HepG2 (cell line): ENCODE data around the gene TPX2. TPM values are rescaled to one million over a fixed set of nuclear protein-coding genes. Genes with fewer than 3 reads are reported as not detected.

Source experiments
- CREB3 ChIP-seq: sonication (generic); formaldehyde crosslinking; IDR thresholded peaks from 2 replicates; pipeline ENCODE4 v1.5.0; 2020; ENCODE audit warnings: missing genetic modification reagents
- ETV6 ChIP-seq: sonication (generic); formaldehyde crosslinking; conservative IDR thresholded peaks from 2 replicates; pipeline ENCODE4 v1.4.0; 2020; ENCODE audit warnings: missing genetic modification reagents
- GTF2F1 ChIP-seq: fragments of 150-350 bp; IDR thresholded peaks from 2 replicates; pipeline ENCODE4 v1.6.1; 2014; ENCODE audit warnings: low read length
- HIVEP1 ChIP-seq: sonication (generic); formaldehyde crosslinking; IDR thresholded peaks from 2 replicates; pipeline ENCODE4 v1.4.0; 2020; ENCODE audit warnings: mild to moderate bottlenecking, missing genetic modification reagents
- HNF1A ChIP-seq, 2 experiments: sonication (generic) in 1 of 2; formaldehyde crosslinking in 1 of 2; IDR thresholded peaks; 2 replicates each; pipeline versions ENCODE4 v1.4.0 to v1.6.1; 2016 to 2020; ENCODE audit warnings: borderline replicate concordance in 1 of 2, low read depth in 1 of 2, mild to moderate bottlenecking in 1 of 2, missing genetic modification reagents in 1 of 2
- MATR3 ChIP-seq: sonication (generic); formaldehyde crosslinking; IDR thresholded peaks from 2 replicates; pipeline ENCODE4 v1.4.0; 2020; ENCODE audit warnings: missing genetic modification reagents
- MBD4 ChIP-seq: IDR thresholded peaks from 2 replicates; pipeline ENCODE4 v1.6.1; 2012; ENCODE audit warnings: low read length, inconsistent platforms, borderline replicate concordance
- MBNL3 ChIP-seq: fragments of 250-450 bp; sonication (Bioruptor Pico); conservative IDR thresholded peaks from 2 replicates; pipeline ENCODE4 v1.8.0; 2022; ENCODE audit warnings: mild to moderate bottlenecking, inconsistent platforms
- MXD4 ChIP-seq: IDR thresholded peaks from 2 replicates; pipeline ENCODE4 v1.6.1; 2016; ENCODE audit warnings: mild to moderate bottlenecking, missing biosample characterization, missing genetic modification reagents
- ONECUT2 ChIP-seq: sonication (generic); formaldehyde crosslinking; IDR thresholded peaks from 2 replicates; pipeline ENCODE4 v1.4.0; 2020; ENCODE audit warnings: missing genetic modification reagents
- POGZ ChIP-seq: sonication (generic); formaldehyde crosslinking; IDR thresholded peaks from 2 replicates; pipeline ENCODE4 v1.4.0; 2020; ENCODE audit warnings: mild to moderate bottlenecking, missing genetic modification reagents
- SATB2 ChIP-seq: sonication (generic); formaldehyde crosslinking; IDR thresholded peaks from 2 replicates; pipeline ENCODE4 v1.5.0; 2020; ENCODE audit warnings: missing genetic modification reagents
- SMC3 ChIP-seq: IDR thresholded peaks from 2 replicates; pipeline ENCODE4 v1.6.1; 2011; ENCODE audit warnings: low read length, improper control_type of control experiment
- SOX5 ChIP-seq: IDR thresholded peaks from 2 replicates; pipeline ENCODE4 v1.6.1; 2016; ENCODE audit warnings: borderline replicate concordance
- THAP11 ChIP-seq: IDR thresholded peaks from 2 replicates; pipeline ENCODE4 v1.6.1; 2016; ENCODE audit warnings: missing biosample characterization, missing genetic modification reagents
- ZNF18 ChIP-seq: sonication (generic); formaldehyde crosslinking; IDR thresholded peaks from 2 replicates; pipeline ENCODE4 v1.8.0; 2022; ENCODE audit warnings: mild to moderate bottlenecking, missing genetic modification reagents; ENCODE audit not compliant: insufficient replicate concordance
- ZNF251 ChIP-seq: sonication (generic); formaldehyde crosslinking; IDR thresholded peaks from 2 replicates; pipeline ENCODE4 v1.9.0; 2021; ENCODE audit warnings: mild to moderate bottlenecking, missing genetic modification reagents
- ZNF292 ChIP-seq: sonication (generic); formaldehyde crosslinking; IDR thresholded peaks from 2 replicates; pipeline ENCODE4 v1.8.1; 2022; ENCODE audit warnings: mild to moderate bottlenecking, low read depth, missing genetic modification reagents, borderline replicate concordance
- ZNF598 ChIP-seq: sonication (generic); formaldehyde crosslinking; IDR thresholded peaks from 2 replicates; pipeline ENCODE4 v1.5.1; 2020; ENCODE audit warnings: mild to moderate bottlenecking, missing genetic modification reagents, borderline replicate concordance
- ZNF619 ChIP-seq: sonication (generic); formaldehyde crosslinking; IDR thresholded peaks from 2 replicates; pipeline ENCODE4 v1.4.0; 2020; ENCODE audit warnings: mild to moderate bottlenecking, missing genetic modification reagents
- ZNF747 ChIP-seq: sonication (generic); formaldehyde crosslinking; IDR thresholded peaks from 2 replicates; pipeline ENCODE4 v1.8.1; 2023; ENCODE audit warnings: missing genetic modification reagents, mild to moderate bottlenecking, borderline replicate concordance
- ZNF784 ChIP-seq: sonication (generic); formaldehyde crosslinking; IDR thresholded peaks from 2 replicates; pipeline ENCODE4 v1.5.1; 2020; ENCODE audit warnings: missing genetic modification reagents, mild to moderate bottlenecking, borderline replicate concordance
- polyA plus RNA-seq, 8 experiments: library from polyadenylated mRNA; depleted of rRNA in 3 of 8; stranded (reverse) in 7 of 8; unstranded in 1 of 8; fragments of >200 nt; fragmentation: Illumina TruSeq in 4 of 8; extraction: Trizol in 4 of 8; gene quantifications; 2 replicates each; pipeline versions ENCODE4 v1.2.1 to v1.2.3, GENCODE V29; 2011 to 2016; ENCODE audit warnings: low read depth in 4 of 8, missing spikeins in 1 of 8, mixed read lengths in 1 of 8; ENCODE audit not compliant: insufficient read depth in 1 of 8
- total RNA-seq, 5 experiments: library from RNA; depleted of rRNA; stranded (reverse); fragments of >200 nt; fragmentation: Illumina TruSeq; extraction: Trizol; gene quantifications; 2 replicates each; pipeline ENCODE4 v1.2.3, GENCODE V29; 2016; ENCODE audit warnings: low read depth in 1 of 5

The TPX2 gene
- total and polyA plus RNA-seq, 2 of the 13 experiments (the other 11 are each of a cell fraction or from before 2014, with no cell fraction given) = 34.3 to 124 TPM

GRCh38 chr20:31695849-31696804 lies 43.0 kb upstream of the TPX2 start (continued):
- no peak for TF ChIP-seq ZNF747 (CRISPR knock-in tag)
- TF ChIP-seq MXD4 (CRISPR knock-in tag) = peak; percentile 92
- TF ChIP-seq CREB3 = no peak
- peak; percentile 62 for TF ChIP-seq SMC3
- no peak for TF ChIP-seq MATR3
- TF ChIP-seq POGZ (CRISPR knock-in tag) = peak; percentile 91
- peak; percentile 86 for TF ChIP-seq HNF1A (IDR thresholded peaks at IDR 0.05; ENCODE audit: low read depth)
- peak; percentile 97 for TF ChIP-seq HNF1A (CRISPR knock-in tag; IDR thresholded peaks at IDR 0.05; ENCODE audit: borderline replicate concordance)
- TF ChIP-seq MBNL3 (CRISPR knock-in tag) = no peak
- peak; percentile 92 for TF ChIP-seq HIVEP1 (CRISPR knock-in tag)
- TF ChIP-seq GTF2F1 = peak; percentile 72
- TF ChIP-seq ZNF292 (CRISPR knock-in tag) = peak; percentile 75; the same call in 1 of the 2 replicates
- TF ChIP-seq ETV6 (CRISPR knock-in tag) = peak; percentile 92; the same call in 1 of the 2 replicates
- peak; percentile 91 for TF ChIP-seq THAP11 (CRISPR knock-in tag)
- TF ChIP-seq SOX5 (CRISPR knock-in tag) = peak; percentile 99
- peak; percentile 62; the same call in 1 of the 2 replicates for TF ChIP-seq SATB2 (CRISPR knock-in tag)
- TF ChIP-seq ZNF251 (CRISPR knock-in tag) = no peak
- TF ChIP-seq ZNF619 = peak; percentile 54; the same call in 1 of the 2 replicates
- peak; percentile 85 for TF ChIP-seq ZNF18 (CRISPR knock-in tag)
- peak; percentile 87 for TF ChIP-seq ONECUT2 (CRISPR knock-in tag)
- peak; percentile 96; the same call in 1 of the 2 replicates for TF ChIP-seq MBD4
- peak; percentile 93; the same call in 1 of the 2 replicates for TF ChIP-seq ZNF598 (CRISPR knock-in tag)
- TF ChIP-seq ZNF784 = peak; percentile 84
